Mesendoderm (in vitro differentiated cells): ENCODE data around the gene BIK.

Source experiments
- DNase-seq: peaks from one replicate; pipeline ENCODE4 v3.0.0; 2013
- H2AK5ac ChIP-seq: 2 replicates; pipeline ENCODE4 v1.6.1; 2013; ENCODE audit warnings: low read length, inconsistent platforms
- H2BK120ac ChIP-seq: 2 replicates; pipeline ENCODE4 v1.6.1; 2013; ENCODE audit warnings: low read depth, mild to moderate bottlenecking, low read length, moderate library complexity, mixed read lengths
- H2BK15ac ChIP-seq: replicated peaks from 2 replicates; pipeline ENCODE4 v1.6.1; 2013; ENCODE audit warnings: low read depth, mild to moderate bottlenecking, moderate library complexity
- H2BK5ac ChIP-seq: 2 replicates; pipeline ENCODE4 v1.6.1; 2013; ENCODE audit warnings: low read length, inconsistent platforms
- H3K18ac ChIP-seq: 2 replicates; pipeline ENCODE4 v1.6.1; 2013; ENCODE audit warnings: mild to moderate bottlenecking, low read length, mixed read lengths
- H3K23ac ChIP-seq: one replicate; pipeline ENCODE4 v1.6.1; 2013; ENCODE audit warnings: low read length
- H3K27ac ChIP-seq: 2 replicates; pipeline ENCODE4 v1.5.1; 2013; ENCODE audit warnings: low read depth, mild to moderate bottlenecking, inconsistent platforms, low read length, moderate library complexity
- H3K27me3 ChIP-seq: 2 replicates; pipeline ENCODE4 v1.6.1; 2013; ENCODE audit warnings: low read length, control low read depth, mild to moderate bottlenecking, inconsistent platforms; ENCODE audit not compliant: insufficient read depth, poor library complexity
- H3K36me3 ChIP-seq: 2 replicates; pipeline ENCODE4 v1.6.1; 2013; ENCODE audit warnings: low read length, inconsistent platforms; ENCODE audit not compliant: control insufficient read depth, insufficient read depth
- H3K4ac ChIP-seq: one replicate; pipeline ENCODE4 v1.6.1; 2013; ENCODE audit warnings: low read depth, mild to moderate bottlenecking, low read length, moderate library complexity
- H3K4me1 ChIP-seq: 2 replicates; pipeline ENCODE4 v1.6.1; 2013; ENCODE audit warnings: low read depth, low read length, inconsistent platforms; ENCODE audit not compliant: control insufficient read depth
- H3K4me2 ChIP-seq: 2 replicates; pipeline ENCODE4 v1.6.1; 2013; ENCODE audit warnings: low read length
- H3K4me3 ChIP-seq: 2 replicates; pipeline ENCODE4 v1.5.1; 2013; ENCODE audit warnings: mild to moderate bottlenecking, low read length
- H3K56ac ChIP-seq: one replicate; pipeline ENCODE4 v1.6.1; 2013; ENCODE audit warnings: low read length
- H3K79me1 ChIP-seq: 2 replicates; pipeline ENCODE4 v1.6.1; 2013; ENCODE audit warnings: low read length, inconsistent platforms
- H3K79me2 ChIP-seq: 2 replicates; pipeline ENCODE4 v1.6.1; 2013; ENCODE audit warnings: mild to moderate bottlenecking, low read length; ENCODE audit not compliant: control insufficient read depth, insufficient read depth
- H3K9ac ChIP-seq: 2 replicates; pipeline ENCODE4 v1.6.1; 2013; ENCODE audit warnings: low read length, inconsistent platforms
- H4K5ac ChIP-seq: one replicate; pipeline ENCODE4 v1.6.1; 2013; ENCODE audit warnings: low read length
- H4K8ac ChIP-seq: one replicate; pipeline ENCODE4 v1.6.1; 2013; ENCODE audit warnings: low read depth, mild to moderate bottlenecking, control low read depth, low read length, moderate library complexity
- WGBS: extraction: QIAGEN DNeasy Blood & Tissue Kit; methylation state at CpG from one replicate; pipeline ENCODE4 v1.1.7; 2013; ENCODE audit warnings: low lambda C conversion rate, missing lambda C conversion rate; ENCODE audit not compliant: insufficient coverage; ENCODE audit errors: extremely low coverage; 5-methylcytosine and 5-hydroxymethylcytosine counted together

Gene BIK

DNA sequence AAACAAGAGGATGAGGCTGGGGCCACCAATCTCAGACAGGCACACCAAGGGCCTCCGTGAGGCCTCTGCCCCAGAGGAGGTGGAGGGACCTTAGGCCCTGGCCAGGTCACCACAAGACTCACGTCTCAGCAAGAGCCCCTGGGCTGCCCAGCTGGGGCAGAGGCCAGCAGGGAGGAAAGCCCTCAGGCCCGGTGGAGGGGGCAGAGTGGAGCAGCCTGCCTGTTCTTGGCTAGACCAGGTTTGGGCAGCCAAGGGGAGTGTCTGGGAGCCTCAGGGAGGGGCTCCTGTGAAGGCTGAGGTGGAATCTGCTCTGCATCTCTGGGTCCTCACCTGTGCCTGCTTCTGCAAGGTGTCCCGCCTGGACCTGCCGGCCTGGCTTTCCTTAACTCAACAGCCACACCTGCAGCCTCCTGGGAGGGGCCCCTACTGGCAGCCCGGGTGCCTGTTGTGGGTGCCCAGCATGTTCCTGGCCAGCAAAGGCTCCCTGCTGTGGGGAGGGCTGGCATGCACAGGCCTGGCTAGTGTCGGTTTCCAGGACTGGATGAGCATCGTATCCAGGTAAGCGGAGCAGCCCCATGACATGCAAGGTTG, 64.5 kb downstream of the BIK start:
- Histone ChIP-seq H3K27ac (no peak overlapping the region), H2BK120ac (no peak overlapping the region), H3K4me1 (no peaks in the 10 kb centered on the region), H4K5ac (no peak overlapping the region), H3K9ac (no peak overlapping the region), H3K79me2 (no peaks in the 10 kb centered on the region), H2BK5ac (no peak overlapping the region), H3K27me3 (no peaks in the 10 kb centered on the region), H3K79me1 (no peaks in the 10 kb centered on the region), H3K18ac (no peak overlapping the region), H3K56ac (no peak overlapping the region), H3K4me3 (no peak overlapping the region), H2BK15ac (no peak overlapping the region), H4K8ac (no peak overlapping the region), H3K36me3 (peaks cover 6% of the 10 kb centered on the region), H3K23ac (no peak overlapping the region), H3K4ac (no peak overlapping the region), H2AK5ac (no peak overlapping the region), H3K4me2 (no peak overlapping the region)
- DNase-seq = no peak
- WGBS = no CpG with 5 or more reads among the region's 9 CpGs

GRCh38 chr22:43176090-43176489, 65.5 kb downstream of the BIK start:
- H3K27me3 ChIP-seq = no peaks in the 10 kb centered on the region
- no peak overlapping the region for H3K9ac ChIP-seq
- no peaks in the 10 kb centered on the region for H3K79me2 ChIP-seq
- no peak overlapping the region for H3K4me2 ChIP-seq
- H3K4ac ChIP-seq = no peak overlapping the region
- no peak overlapping the region for H3K18ac ChIP-seq
- no peak overlapping the region for H4K5ac ChIP-seq
- no peak overlapping the region for H2BK120ac ChIP-seq
- no peak overlapping the region for H2BK5ac ChIP-seq
- peaks cover 6% of the 10 kb centered on the region for H3K36me3 ChIP-seq
- no peak overlapping the region for H2BK15ac ChIP-seq
- WGBS = no CpG with 5 or more reads among the region's 15 CpGs
- no peak overlapping the region for H3K4me3 ChIP-seq
- H3K27ac ChIP-seq = no peak overlapping the region
- DNase-seq = no peak
- H3K23ac ChIP-seq = no peak overlapping the region
- H3K79me1 ChIP-seq = no peaks in the 10 kb centered on the region
- no peaks in the 10 kb centered on the region for H3K4me1 ChIP-seq
- H4K8ac ChIP-seq = no peak overlapping the region
- H3K56ac ChIP-seq = no peak overlapping the region
- no peak overlapping the region for H2AK5ac ChIP-seq

GRCh38 chr22:43177479-43177878, 66.9 kb downstream of the BIK start:
- Histone ChIP-seq H4K8ac (no peak overlapping the region), H3K4me3 (no peak overlapping the region), H4K5ac (no peak overlapping the region), H2BK5ac (no peak overlapping the region), H3K79me2 (no peaks in the 10 kb centered on the region), H2BK120ac (no peak overlapping the region), H3K18ac (no peak overlapping the region), H3K27me3 (no peaks in the 10 kb centered on the region), H2BK15ac (no peak overlapping the region), H3K36me3 (peaks cover 6% of the 10 kb centered on the region), H3K9ac (no peak overlapping the region), H3K23ac (no peak overlapping the region), H3K56ac (no peak overlapping the region), H2AK5ac (no peak overlapping the region), H3K27ac (no peak overlapping the region), H3K4me1 (no peaks in the 10 kb centered on the region), H3K79me1 (no peaks in the 10 kb centered on the region), H3K4ac (no peak overlapping the region), H3K4me2 (no peak overlapping the region)
- no peak for DNase-seq
- no CpG with 5 or more reads among the region's 7 CpGs for WGBS
